Measurements from ENCODE around the gene PRLH.

Gene PRLH

DNA sequence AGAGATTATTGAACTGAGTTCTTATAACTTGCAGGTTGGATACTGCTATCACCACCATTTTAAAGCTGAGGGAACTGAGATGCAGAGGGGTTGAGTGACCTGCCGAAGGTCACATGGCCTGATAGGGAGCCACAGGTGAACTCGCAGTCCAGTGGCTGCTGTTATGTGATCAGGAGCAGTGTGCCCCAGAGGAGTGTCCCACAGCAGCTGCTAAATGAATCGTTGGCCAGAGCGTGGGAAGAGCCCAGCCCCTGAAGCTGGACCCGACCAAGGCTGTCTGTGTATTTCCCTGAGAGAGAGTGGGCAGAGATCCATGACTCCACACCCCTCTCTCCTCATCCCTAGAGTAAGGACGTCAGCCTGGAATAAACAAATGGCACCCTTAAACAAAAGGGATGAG, 26.7 kb upstream of the PRLH start:
- no peak for DNase-seq (ENCODE audit: low read depth)

DNA sequence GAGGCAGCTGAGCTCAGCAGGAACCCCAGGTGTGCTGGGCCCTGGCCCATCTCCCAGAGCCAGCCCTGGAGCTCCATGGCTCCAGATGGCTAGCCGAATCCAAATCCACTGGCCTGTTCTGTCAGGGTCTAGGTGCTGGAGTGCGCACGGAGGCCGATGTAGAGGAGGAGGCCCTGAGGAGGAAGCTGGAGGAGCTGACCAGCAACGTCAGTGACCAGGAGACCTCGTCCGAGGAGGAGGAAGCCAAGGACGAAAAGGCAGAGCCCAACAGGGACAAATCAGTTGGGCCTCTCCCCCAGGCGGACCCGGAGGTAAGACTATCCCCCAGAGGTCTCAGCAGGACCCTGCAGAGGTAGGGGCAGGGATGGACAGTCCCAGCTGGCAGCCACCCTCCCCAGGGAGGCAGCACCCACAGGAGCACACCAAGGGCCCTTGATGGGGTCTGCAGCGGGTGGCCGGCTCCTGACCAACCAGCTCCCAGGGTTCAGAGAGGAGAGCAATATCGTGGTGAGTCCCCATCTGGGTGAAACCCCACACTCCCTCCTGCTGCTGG, 26.1 kb upstream of the PRLH start:
- DNase-seq (ENCODE audit: low read depth) = no peak

DNA sequence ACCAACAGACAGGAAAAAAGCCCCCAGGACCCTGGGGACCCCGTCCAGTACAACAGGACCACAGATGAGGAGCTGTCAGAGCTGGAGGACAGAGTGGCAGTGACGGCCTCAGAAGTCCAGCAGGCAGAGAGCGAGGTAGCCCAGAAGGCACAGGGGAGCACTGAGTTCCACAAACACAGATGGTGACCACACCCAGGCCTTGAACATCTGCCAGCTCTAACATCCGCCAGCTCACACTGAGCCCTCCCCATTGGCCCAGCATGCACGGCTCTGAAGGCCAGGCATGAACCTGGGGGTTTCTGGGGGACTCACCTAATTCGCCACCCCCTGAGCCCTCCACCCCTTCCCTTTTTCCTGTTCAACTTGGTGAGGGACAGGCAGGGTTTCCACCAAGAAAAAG, 25.6 kb upstream of the PRLH start:
- DNase-seq (ENCODE audit: low read depth) = peak; percentile 71

DNA sequence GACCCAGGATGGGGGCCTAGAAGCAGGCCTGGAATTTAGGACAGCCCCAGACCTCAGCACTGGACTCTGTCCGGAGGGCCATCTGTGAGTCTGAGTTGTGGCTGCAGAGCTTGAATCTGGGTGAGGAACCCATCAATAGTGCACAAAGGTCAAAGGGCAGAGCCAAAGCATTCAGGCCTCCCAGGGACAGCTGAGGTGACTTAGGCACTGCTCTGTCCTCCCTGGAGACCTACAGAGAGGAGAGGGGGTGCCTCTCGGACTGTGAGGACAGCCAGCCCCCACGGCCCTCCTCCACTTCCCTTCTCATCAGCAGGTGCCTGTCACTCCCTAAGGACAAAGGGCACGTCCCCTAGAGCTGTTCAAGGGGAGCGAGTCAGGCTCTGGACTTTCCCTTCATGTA, 25.1 kb upstream of the PRLH start:
- DNase-seq (ENCODE audit: low read depth) = no peak

DNA sequence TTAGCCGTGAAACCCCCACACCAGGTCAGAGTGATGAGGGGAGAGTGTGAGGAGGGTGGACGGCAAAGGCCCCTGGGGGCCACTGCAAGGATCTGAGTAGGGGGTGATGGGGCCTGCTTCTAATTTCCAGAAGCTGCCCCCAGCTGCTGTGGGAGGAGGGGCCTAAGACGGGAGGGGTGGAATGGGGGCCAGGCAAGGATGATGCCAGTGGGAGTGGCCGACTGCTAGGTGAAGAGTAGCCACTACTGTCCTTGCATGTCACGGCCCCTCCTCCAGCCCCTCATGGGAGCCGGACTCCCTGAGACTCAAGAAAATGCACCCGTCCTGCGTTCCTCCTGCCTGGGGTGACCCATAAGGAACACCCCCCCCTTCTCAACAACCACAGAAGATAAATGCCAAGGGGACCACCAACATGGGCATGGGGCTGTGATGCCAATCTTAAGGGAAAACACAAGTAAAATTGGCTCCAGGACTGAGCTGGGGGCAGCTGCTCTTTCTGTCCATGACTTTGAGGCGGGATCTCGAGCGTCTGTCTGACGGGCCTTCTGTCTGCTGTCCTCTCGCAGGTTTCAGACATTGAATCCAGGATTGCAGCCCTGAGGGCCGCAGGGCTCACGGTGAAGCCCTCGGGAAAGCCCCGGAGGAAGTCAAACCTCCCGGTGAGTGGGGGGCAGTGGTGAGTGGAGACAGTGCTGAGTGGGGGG, 24.2 kb upstream of the PRLH start:
- no peak for DNase-seq (ENCODE audit: low read depth)

DNA sequence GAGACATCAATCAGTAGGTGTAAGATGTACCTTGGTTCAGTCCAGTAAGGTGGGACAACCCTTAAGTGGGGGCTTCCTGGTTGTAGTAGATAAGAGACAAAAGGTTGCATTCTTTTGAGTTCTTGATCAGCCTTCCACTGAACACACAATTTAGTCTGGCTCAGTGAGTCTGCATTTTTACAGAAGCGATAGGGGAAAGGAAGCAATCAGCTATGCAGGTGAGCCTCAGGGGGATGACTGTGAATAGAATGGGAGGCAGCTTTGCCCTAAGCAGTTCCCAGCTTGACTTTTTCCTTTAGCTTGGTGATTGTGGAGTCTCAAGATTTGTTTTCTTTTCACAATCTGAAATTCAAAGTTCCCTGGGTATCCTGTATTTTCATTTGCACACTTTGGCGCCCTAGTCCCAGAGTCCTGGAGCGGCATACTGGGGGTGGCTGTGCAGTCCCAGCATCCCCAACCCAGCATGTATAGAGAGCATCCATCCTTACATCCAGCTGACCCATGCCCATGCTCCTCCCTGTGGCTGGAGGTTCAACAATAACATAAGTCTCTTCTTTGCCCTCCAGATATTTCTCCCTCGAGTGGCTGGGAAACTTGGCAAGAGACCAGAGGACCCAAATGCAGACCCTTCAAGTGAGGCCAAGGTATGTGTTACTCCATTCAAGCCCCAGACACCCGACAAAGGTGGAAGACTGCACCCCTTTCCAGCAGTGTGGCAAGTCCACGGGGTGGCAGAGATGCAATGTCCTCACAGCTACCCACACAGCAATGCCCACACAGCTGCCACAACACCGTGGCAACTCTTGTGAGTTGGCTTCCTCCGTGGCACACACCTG, 20.1 kb upstream of the PRLH start:
- DNase-seq (ENCODE audit: low read depth) = no peak

DNA sequence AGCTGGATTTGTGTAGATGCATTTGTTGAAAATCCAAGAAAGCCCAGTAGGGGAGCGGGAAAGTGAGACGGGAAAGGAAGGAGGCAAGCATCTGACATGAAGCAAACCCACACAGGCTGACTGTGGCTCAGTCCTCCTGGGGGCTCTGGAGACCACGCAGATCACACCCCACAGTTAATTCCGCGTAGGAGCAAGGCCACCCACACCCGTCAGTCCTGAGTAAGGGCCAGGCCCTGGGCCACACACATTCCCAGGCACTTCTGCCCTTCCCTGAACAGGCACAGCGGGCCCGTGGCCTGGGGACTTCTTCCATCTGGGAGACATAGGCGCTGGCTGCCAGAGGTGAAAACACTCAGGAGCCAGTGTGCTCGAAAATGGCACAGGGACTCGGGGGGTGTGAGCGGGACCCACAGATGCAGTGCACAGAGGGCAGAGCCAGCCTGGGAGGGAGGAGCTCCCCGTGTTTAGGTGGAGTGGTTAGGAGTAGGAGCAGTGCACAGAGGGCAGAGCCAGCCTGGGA, 19.4 kb upstream of the PRLH start:
- no peak for DNase-seq (ENCODE audit: low read depth)

DNA sequence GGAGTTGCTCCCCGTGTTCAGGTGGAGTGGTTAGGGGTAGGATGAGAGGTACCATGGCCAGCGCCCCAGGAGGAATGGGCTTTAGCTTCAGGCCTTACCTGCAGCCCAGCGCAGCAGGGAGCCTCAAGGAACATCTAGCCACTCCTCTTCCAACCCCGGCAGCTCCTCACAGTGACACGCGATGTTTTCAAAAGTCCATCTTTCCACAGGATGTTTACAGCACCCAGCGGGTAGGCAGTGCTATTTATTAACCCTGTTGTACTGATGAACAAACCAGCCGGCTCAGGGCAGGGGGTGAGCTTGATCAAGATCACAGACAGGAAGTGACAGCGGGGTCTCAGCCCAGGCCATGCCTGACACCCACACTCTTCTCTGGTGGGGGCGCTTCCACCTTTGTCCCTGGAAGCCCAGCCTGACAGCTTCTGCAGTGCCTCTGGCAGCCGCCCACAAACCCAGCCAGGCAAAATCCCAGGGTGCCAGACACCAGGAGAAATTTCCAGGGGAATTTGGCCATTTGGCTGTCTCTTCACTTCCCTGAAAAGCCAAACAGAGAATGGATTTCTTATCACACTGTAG, 18.4 kb upstream of the PRLH start:
- DNase-seq (ENCODE audit: low read depth) = no peak

DNA sequence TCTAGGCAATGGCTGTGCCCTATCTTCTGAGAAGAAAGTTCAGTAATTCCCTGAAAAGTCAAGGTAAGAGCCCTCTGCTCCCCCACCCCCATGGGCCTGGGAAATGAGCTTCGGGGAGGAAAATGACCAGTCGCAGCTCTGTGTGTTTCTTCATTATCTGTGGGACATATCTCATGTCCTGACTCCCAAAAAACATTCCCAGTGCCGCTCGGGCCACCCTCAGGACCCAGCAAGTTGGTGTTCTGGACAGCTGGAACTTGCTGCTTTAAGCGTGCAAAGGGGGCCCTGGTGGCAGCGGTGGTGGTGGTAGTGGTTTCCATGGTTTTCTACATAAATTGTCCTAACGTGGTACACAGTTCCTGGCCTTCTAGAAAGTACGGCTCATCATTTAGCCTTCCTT, 17.2 kb upstream of the PRLH start:
- DNase-seq (ENCODE audit: low read depth) = no peak

DNA sequence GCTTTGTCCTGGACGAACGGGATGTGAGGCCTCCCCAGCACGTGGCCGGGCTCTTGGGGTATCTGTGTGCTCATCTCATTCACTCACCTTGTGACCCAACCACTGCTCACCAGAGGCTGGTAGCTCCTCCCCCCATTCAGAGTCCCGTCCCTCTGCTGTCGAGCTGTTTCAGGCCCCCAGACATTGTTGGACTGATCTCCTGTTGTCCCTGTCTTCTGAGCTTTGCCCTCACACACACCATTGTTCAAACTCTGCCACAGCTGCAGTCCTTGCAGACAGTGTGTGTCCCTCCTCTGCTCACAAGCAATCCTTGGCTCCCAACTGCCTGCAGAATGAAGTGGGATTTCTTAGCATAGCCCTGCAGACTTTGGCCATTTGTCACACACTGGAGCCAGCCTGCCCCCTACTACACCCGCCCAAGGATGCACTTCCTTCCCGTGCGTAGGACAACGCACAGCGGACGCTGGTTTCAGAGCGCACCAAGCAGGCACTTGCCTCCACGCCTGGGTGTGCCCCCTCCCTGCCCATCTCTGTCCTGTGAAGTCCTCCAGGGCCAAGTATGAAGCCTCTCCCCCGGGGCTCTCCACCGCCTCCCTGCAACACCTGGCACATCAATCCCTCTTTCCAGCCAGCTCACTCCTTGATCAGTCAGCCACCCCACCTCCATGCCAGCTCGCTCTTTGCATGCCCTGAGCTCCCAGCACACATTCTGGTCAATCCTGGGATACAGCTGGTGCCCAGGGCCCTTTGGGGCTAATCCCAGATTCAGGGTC, 16.5 kb upstream of the PRLH start:
- DNase-seq (ENCODE audit: low read depth) = no peak

DNA sequence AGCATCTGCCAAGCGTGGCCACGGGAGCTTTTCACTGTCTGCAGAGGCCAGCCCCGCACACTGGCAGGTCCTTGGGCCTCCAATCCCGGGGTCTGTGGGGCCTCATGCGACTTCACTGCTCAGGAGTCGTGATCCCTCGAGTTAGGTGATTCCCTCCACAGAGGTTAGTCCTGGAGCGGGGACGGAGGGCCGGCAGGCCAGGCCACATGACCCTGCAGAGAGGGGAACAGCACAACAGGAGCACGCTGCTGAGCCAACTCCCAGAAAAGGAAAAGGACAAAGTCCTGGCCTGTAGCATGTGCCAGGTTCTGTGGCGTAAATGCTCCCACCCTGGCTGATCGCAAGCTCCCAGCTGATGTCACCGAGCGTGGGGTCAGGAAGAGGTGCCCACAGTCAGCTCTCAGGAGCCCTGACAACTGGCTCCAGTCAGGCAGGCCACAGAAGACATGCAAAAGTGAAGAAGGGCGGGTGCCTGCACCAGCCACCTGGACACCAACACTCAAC, 15.3 kb upstream of the PRLH start:
- no peak for DNase-seq (ENCODE audit: low read depth)

DNA sequence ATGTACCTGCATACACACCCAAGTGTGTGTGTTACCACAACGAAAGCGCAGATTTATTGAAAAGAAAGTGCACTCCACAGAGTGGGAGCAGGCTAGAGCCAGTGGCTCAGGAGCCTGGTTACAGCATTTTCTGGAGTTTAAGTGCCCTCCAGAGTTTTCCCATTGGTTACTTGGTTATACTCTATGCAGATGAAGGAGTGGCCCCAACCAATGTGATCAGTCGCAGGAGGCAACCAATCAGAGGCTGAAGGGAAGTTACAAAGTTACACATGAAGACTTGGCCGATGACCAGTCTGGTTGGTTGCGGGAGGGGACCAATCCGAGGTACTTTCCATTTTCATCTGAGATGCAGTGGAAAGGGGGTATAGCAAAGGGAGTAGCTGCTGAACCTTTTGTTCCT, 13.5 kb upstream of the PRLH start:
- no peak for DNase-seq (ENCODE audit: low read depth)

DNA sequence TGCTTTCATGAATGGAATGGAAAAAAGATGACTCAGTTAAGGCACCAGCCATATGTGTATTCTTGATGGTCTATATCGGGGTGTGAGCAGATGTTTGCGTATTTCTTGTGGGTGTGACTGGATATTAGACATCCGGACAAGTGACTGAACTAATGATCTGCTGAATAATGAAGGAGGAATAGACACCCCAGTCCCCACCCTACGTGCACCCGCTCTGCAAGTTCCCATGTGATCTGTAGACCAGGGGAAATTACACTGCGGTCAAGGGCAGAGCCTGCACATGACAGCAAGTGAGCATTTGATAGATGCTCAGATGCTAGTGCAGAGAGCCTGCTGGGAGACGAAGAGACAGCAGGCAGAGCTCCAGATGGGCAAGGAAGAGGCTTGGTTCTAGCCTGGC, 12.4 kb upstream of the PRLH start:
- no peak for DNase-seq (ENCODE audit: low read depth)

DNA sequence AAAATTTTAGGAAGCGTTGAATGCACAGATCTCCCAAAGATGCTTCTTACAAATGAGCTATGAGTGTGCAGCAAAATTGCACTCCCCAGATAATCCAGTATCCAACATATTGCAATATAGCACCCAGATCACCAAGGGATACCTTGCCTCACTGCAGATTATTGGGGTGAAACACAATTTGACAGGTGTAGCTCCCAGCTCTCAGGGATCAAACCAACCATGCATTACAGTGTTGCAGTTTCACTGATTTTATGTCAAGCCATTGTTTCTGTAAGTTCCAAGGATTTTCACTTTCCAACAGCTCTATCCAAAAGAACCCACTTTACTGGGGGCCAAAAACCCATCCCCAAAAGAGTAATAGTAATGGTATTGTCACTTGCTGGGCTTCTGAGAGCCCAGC, 10.8 kb upstream of the PRLH start:
- DNase-seq (ENCODE audit: low read depth) = no peak

DNA sequence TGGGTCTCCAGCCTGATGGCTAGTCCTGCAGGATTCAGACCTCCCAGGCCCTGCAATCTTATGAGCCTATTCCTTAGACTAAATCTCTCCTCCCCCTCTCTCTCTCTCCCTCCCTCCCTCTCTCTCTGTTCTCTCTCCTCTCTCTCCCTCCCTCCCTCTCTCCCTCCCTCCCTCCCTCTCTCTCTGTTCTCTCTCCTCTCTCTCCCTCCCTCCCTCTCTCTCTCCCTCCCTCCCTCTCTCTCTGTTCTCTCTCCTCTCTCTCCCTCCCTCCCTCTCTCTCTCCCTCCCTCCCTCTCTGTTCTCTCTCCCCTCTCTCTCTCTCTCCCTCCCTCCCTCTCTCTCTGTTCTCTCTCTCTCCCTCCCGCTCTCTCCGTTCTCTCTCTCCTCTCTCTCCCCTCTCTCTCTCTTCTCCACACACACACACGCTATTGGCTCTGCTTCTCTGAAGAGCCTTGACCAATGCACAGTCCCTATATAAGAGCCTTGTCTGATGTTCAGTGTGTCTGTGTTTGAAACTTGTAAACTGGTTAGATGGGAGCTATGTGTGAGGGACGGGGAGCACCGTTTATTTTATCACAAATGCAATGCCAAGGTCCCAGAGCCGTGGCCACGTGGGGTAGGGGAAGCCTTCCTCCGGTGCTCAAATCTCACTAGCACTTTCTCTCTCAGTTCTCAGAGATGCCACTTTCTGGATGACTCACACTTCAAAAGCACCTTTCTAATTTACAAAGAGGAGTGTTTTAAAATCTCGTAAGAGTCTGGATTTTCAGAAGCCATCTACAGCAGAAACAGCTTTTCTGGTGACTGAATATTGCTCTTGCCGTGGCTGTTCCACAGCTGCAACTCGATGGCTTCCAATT, 9.4 kb upstream of the PRLH start:
- no peak for DNase-seq (ENCODE audit: low read depth)

DNA sequence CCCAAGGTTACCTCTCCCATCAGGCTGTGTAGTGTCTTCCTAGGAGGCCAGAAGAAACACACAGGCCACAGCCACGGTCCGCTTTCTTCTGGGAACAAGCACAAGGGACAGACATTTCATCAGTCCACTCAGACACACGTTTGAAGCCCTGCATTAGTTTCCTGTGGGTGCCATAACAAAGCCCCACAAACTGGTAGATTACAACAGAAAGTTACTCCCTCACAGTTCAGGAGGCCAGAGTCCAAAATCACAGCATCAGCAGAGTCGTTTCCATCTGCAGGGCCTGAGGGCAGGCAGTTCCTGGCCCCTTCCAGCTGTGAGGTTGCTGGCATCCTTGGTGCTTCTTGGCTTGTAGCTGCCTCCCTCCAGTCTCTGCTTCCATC, 8.8 kb upstream of the PRLH start:
- DNase-seq (ENCODE audit: low read depth) = no peak

DNA sequence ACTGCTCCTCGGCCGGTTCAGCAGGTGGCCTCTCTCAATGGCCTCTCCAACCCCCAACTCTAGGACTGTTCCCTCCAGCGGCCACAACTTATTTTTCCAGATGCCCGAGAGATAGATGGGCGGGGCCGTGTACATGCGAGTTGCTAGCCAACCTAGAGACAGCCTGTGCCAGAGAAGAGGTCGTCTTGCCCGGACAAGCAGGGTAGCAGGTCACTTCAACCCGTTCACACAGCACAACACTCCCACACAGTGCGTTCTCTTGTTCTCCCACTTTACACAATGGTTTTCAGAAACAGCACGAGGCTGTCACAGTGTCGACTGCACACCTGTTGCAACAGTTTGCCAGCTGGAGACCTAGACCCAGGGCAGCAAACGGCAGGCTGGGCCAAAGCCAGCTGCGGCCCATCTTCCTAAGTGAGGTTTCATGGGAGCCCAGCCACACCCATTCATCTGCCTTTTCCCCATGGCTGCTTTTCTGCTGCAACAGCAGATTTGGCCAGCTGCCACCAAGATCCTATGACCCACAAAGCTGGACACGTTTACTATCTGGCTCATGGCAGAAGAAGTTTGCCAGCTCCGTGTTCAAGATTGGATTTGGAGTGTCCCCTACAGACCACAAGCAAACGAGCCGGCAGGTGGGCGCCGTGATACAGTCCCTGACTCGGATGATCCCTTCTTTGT, 7.3 kb upstream of the PRLH start:
- DNase-seq (ENCODE audit: low read depth) = peak; percentile 75

DNA sequence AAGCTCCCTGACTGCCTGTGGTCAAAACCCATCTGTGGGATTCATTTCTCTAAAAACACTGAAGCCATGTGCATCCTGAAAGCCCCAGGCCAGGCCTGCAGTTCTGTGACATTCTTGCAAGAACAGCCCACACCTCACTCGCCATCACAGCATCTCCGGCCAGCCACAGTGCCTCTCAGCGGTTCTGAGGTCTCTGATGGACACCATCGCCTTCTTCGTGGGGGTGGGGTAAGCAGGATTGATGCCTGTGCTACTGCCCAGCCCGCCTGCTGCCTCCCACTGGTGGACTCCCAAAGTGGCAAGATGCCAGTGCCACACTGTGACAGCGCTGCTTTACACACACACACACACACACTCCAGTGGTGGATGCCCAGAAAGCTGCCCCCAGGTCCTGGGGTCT, 5.2 kb upstream of the PRLH start:
- DNase-seq (ENCODE audit: low read depth) = no peak

DNA sequence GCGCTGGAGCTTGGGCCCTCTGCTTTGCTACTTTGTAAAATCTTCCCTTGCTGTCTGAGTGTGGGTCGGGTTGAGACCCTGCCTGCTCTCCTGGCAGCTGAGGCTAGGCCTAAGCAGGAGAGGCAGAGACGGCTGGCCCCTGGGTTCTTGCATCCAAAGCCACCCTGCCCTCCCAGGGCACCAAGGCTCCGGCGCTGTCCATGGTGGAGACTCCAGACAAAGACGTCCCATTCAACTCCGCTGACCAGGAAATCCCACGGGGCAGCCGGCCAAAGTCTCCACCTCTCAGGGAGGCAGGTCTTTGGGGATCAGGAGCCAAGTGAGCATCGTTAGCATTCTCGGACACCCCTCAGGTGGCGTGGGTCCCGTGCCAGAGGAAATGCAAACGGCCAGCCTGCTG, 2.6 kb upstream of the PRLH start:
- DNase-seq (ENCODE audit: low read depth) = no peak

DNA sequence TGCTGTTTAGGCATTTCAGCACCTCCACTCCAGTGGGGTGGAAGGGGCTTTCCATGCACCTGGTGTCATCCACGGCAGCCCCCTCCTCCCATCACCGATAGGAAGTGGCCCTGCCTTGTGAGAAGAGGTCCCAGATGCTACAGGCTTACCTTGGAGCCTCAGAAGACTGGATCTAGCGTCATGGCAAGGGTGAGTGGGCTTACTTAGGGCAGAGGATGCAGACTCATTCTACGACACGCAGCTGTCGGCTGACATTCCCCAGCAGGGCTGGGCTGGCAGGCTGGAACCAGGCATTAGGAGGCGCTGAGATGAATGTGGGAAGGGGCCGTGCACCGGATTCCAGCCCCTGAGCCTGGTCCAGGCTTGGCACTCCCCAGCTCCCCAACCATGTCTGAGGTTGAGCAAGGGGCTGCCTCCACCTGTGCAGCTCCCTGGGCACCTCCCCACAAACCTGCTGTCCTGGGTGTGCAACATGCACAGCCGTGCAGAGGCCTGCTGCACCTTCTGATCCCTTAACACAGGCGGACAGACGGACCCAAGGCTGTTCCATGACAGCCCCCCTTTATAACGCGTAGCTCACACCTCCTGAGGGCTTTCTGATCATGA, 1.7 kb upstream of the PRLH start:
- no peak for DNase-seq (ENCODE audit: low read depth)
